ENCODE data around the gene GPX3. TPM values are rescaled to one million over a fixed set of nuclear protein-coding genes. Genes with fewer than 3 reads are reported as not detected.
A peak's percentile ranks its signal among the peaks of the same experiment; 100 is the strongest.

GPX3 gene
- total and polyA plus RNA-seq, 10 of the 15 experiments (the other 5 are each of a cell fraction or from before 2014, with no cell fraction given) = 0.04 to 1.0 (median 0.15) TPM; not detected in 3

GRCh38 chr5:151030056-151030336 lies 9.6 kb downstream of the GPX3 start:
- H3K36me3 ChIP-seq (ENCODE audit: control insufficient read depth in 2 of 2, insufficient read depth in 2 of 2, low read length in 1 of 2) = peaks cover 41 to 51% of the 10 kb centered on the region in 2 experiments
- in situ Hi-C loops (cut with MboI) (no loop called here), intact Hi-C loops (cut with micrococcal nuclease; ENCODE audit: unreplicated experiment) (no loop called here)
- no peak overlapping the region for H2AFZ ChIP-seq (ENCODE audit: control insufficient read depth, low read depth, low read length)
- H4K20me1 ChIP-seq (ENCODE audit: control insufficient read depth, insufficient read depth) = no peaks in the 10 kb centered on the region; the same call in 1 of the 2 replicates
- no peak for DNase-seq (ENCODE audit: low read depth, low spot score)
- RAD21 ChIA-PET (ENCODE audit: unreplicated experiment) = no interaction called here
- SMC1A ChIA-PET (ENCODE audit: uncharacterized antibody, unreplicated experiment) = interaction anchor here (0.8 to 1.3 kb wide), 2 partner anchors 86 to 161 kb away, joined by 3 read pairs; no protein-coding TSS in a partner anchor
- H3K9me3 ChIP-seq (replicated peaks; ENCODE audit: control insufficient read depth, insufficient read depth, low read length) = no peaks in the 10 kb centered on the region
- POLR2A ChIA-PET = interaction anchor here (0.7 kb wide), 1 partner anchor 640 kb away, joined by 4 read pairs; no protein-coding TSS in a partner anchor
- H3K4me3 ChIP-seq = no peak overlapping the region
- TF ChIP-seq SMC3 (IDR thresholded peaks at IDR 0.05; ENCODE audit: borderline replicate concordance, low read length) = no peak
- TF ChIP-seq DPF2 (IDR thresholded peaks at IDR 0.05) = no peak
- CTCF ChIA-PET = interaction anchor here (1.6 kb wide), 2 partner anchors 21 to 88 kb away, joined by 3 to 4 read pairs; no protein-coding TSS in a partner anchor
- WGBS (ENCODE audit: insufficient coverage, insufficient replicate concordance, low lambda C conversion rate, missing lambda C conversion rate) = 80% methylated on average over 5 of the region's 5 CpGs
- TSS peak; percentile 70 for BruUV-seq (replicated peaks)
- no peaks in the 10 kb centered on the region for H3K27me3 ChIP-seq (replicated peaks in 1 of 2; ENCODE audit: control insufficient read depth in 2 of 2, insufficient read depth in 2 of 2, low read length in 1 of 2)
- ATAC-seq = no peak
- no peaks in the 10 kb centered on the region for H3K79me2 ChIP-seq (ENCODE audit: control insufficient read depth, insufficient read depth, low read length)
- no peak overlapping the region for H3K4me2 ChIP-seq (ENCODE audit: control insufficient read depth, insufficient read depth)
- no peak overlapping the region for H3K27ac ChIP-seq (ENCODE audit: control insufficient read depth, insufficient read depth)
- no peak overlapping the region for H3K9ac ChIP-seq (ENCODE audit: control insufficient read depth, insufficient read depth, low read length)
- H3K4me1 ChIP-seq (ENCODE audit: control insufficient read depth, insufficient read depth, low read length) = no peaks in the 10 kb centered on the region
- no peak for FAIRE-seq

DNA sequence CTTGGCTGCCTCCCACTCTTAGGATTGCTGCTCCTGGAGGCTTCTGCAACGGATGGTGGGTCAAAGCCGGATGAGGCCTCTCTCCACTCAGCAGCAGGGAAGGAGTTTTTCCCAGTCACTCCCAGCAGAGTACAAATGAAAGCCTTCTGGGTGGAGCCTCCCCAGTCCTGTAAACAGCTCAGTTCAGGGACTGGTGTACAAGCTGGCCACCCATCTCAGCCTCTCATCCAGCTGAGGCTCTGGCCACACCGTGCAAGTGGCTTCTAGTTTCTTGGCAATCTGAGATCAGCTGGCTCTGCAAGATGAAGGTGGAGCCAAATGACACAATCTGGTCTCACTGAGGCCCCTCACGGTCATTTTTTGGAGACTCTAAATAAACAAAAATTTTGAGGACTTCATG lies 10.0 kb downstream of the GPX3 start:
- no TSS peak for BruUV-seq (replicated peaks)
- Histone ChIP-seq H3K27me3 (replicated peaks in 1 of 2; ENCODE audit: control insufficient read depth in 2 of 2, insufficient read depth in 2 of 2, low read length in 1 of 2) (no peaks in the 10 kb centered on the region), H3K9ac (ENCODE audit: control insufficient read depth, insufficient read depth, low read length) (no peak overlapping the region), H3K36me3 (ENCODE audit: control insufficient read depth in 2 of 2, insufficient read depth in 2 of 2, low read length in 1 of 2) (peaks cover 41 to 54% of the 10 kb centered on the region in 2 experiments), H4K20me1 (ENCODE audit: control insufficient read depth, insufficient read depth) (no peaks in the 10 kb centered on the region; the same call in 1 of the 2 replicates), H3K27ac (ENCODE audit: control insufficient read depth, insufficient read depth) (no peak overlapping the region), H3K4me1 (ENCODE audit: control insufficient read depth, insufficient read depth, low read length) (no peaks in the 10 kb centered on the region), H3K4me3 (no peak overlapping the region), H2AFZ (ENCODE audit: control insufficient read depth, low read depth, low read length) (no peak overlapping the region), H3K4me2 (ENCODE audit: control insufficient read depth, insufficient read depth) (no peak overlapping the region), H3K79me2 (ENCODE audit: control insufficient read depth, insufficient read depth, low read length) (no peaks in the 10 kb centered on the region), H3K9me3 (replicated peaks; ENCODE audit: control insufficient read depth, insufficient read depth, low read length) (no peaks in the 10 kb centered on the region)
- SMC1A ChIA-PET (ENCODE audit: uncharacterized antibody, unreplicated experiment) = interaction anchor here (0.8 to 1.3 kb wide), 2 partner anchors 85 to 161 kb away, joined by 3 read pairs; no protein-coding TSS in a partner anchor
- no peak for TF ChIP-seq KDM1A (IDR thresholded peaks at IDR 0.05; ENCODE audit: borderline replicate concordance)
- TF ChIP-seq RBBP5 (conservative IDR thresholded peaks at IDR 0.05) = no peak
- no peak for TF ChIP-seq KLF5 (IDR thresholded peaks at IDR 0.05; ENCODE audit: partially characterized antibody)
- RAD21 ChIA-PET (ENCODE audit: unreplicated experiment) = no interaction called here
- no peak for DNase-seq (ENCODE audit: low read depth, low spot score)
- CTCF ChIA-PET = interaction anchor here (1.6 kb wide), 2 partner anchors 21 to 88 kb away, joined by 3 to 4 read pairs; no protein-coding TSS in a partner anchor
- FAIRE-seq = no peak
- ATAC-seq = no peak
- 88% methylated on average over 4 of the region's 4 CpGs for WGBS (ENCODE audit: insufficient coverage, insufficient replicate concordance, low lambda C conversion rate, missing lambda C conversion rate)
- intact Hi-C loops (cut with micrococcal nuclease; ENCODE audit: unreplicated experiment) (no loop called here), in situ Hi-C loops (cut with MboI) (no loop called here)
- POLR2A ChIA-PET = no interaction called here
